CD8-positive, alpha-beta memory T cell (primary cell): ENCODE data around the gene FUT8. TPM values are rescaled to one million over a fixed set of nuclear protein-coding genes. Genes with fewer than 3 reads are reported as not detected.
A peak's percentile ranks its signal among the peaks of the same experiment; 100 is the strongest.

Experiments
- CTCF ChIA-PET: fragments of 350-600 bp; sonication (Branson Sonifier 250); formaldehyde crosslinking; loops from one replicate; lab custom pipeline; 2021; ENCODE audit warnings: antibody characterized with exemption; lab: Charles Lee
- POLR2A ChIA-PET: fragments of 350-600 bp; sonication (Branson Sonifier 250); formaldehyde crosslinking; loops from one replicate; lab custom pipeline; 2021; ENCODE audit warnings: antibody characterized with exemption; lab: Charles Lee
- DNase-seq, 5 donors: peaks; one replicate each; pipeline versions ENCODE4 v3.0.0 to v3.0.0-alpha.2; 2020 to 2022; ENCODE audit warnings: mixed read lengths in 1 of 5
- H3K27ac ChIP-seq: one replicate; pipeline ENCODE4 v1.7.0; 2013; ENCODE audit warnings: low read depth, mild to moderate bottlenecking, low read length, moderate library complexity
- H3K27me3 ChIP-seq: 2 replicates; pipeline ENCODE4 v1.7.0; 2013; ENCODE audit warnings: low read length, mild to moderate bottlenecking; ENCODE audit not compliant: insufficient read depth, poor library complexity, severe bottlenecking
- H3K36me3 ChIP-seq: 2 replicates; pipeline ENCODE4 v1.7.0; 2013; ENCODE audit warnings: mild to moderate bottlenecking, low read length, moderate library complexity; ENCODE audit not compliant: insufficient read depth
- H3K4me1 ChIP-seq: 2 replicates; pipeline ENCODE4 v1.7.0; 2013; ENCODE audit warnings: mild to moderate bottlenecking, low read length, moderate library complexity; ENCODE audit not compliant: insufficient read depth
- H3K4me3 ChIP-seq: 2 replicates; pipeline ENCODE4 v1.7.0; 2013; ENCODE audit warnings: mild to moderate bottlenecking, low read length
- H3K9me3 ChIP-seq: 2 replicates; pipeline ENCODE4 v1.7.0; 2013; ENCODE audit warnings: mild to moderate bottlenecking, low read length
- H3K27ac Mint-ChIP-seq, 8 donors: one replicate each; pipeline ENCODE4 v1.8.0; 2020 to 2021; ENCODE audit warnings: mixed read lengths in 8 of 8, mild to moderate bottlenecking in 6 of 8, inconsistent platforms in 3 of 8, moderate library complexity in 3 of 8
- H3K27me3 Mint-ChIP-seq, 2 donors: one replicate each; pipeline ENCODE4 v1.8.0; 2020 to 2021; ENCODE audit warnings: mixed read lengths in 2 of 2, mild to moderate bottlenecking in 1 of 2, moderate library complexity in 1 of 2
- H3K36me3 Mint-ChIP-seq, 3 donors: one replicate each; pipeline ENCODE4 v1.8.0; 2020 to 2021; ENCODE audit warnings: mixed read lengths in 3 of 3, inconsistent platforms in 1 of 3, mild to moderate bottlenecking in 1 of 3
- H3K4me1 Mint-ChIP-seq, 3 donors: one replicate each; pipeline ENCODE4 v1.8.0; 2020 to 2021; ENCODE audit warnings: mixed read lengths in 3 of 3, inconsistent platforms in 1 of 3, mild to moderate bottlenecking in 1 of 3
- H3K4me3 Mint-ChIP-seq, 7 donors: one replicate each; pipeline ENCODE4 v1.8.0; 2020 to 2021; ENCODE audit warnings: mixed read lengths in 7 of 7, mild to moderate bottlenecking in 6 of 7, moderate library complexity in 4 of 7, inconsistent platforms in 2 of 7
- H3K9me3 Mint-ChIP-seq, 5 donors: one replicate each; pipeline ENCODE4 v1.8.0; 2020 to 2022; ENCODE audit warnings: mixed read lengths in 5 of 5, mild to moderate bottlenecking in 3 of 5, moderate library complexity in 2 of 5, inconsistent platforms in 1 of 5
- polyA plus RNA-seq: library from polyadenylated mRNA; unstranded; fragments of 300-500 nt; fragmentation: Illumina TruSeq; gene quantifications from one replicate; pipeline ENCODE4 v1.2.3, GENCODE V29; 2021
- total RNA-seq, 2 experiments: library from RNA; stranded (reverse); gene quantifications; one replicate each; pipeline ENCODE4 v1.2.3, GENCODE V29; 2021

Gene FUT8
- total and polyA plus RNA-seq, 3 experiments from 2014 or later, result 13.3 to 81.7 (median 76.0) TPM

GRCh38 chr14:65499138-65499537 is 86.6 kb downstream of the FUT8 start:
- H3K4me3 Mint-ChIP-seq, result no peak overlapping the region
- no peak for DNase-seq
- H3K4me1 Mint-ChIP-seq, result peaks cover 40 to 70% (median 65%) of the 10 kb centered on the region in 3 donors
- ChIA-PET CTCF (no interaction called here), POLR2A (no interaction called here)
- no peaks in the 10 kb centered on the region for H3K27me3 ChIP-seq
- H3K9me3 Mint-ChIP-seq, result peaks cover 0 to 5% (median 4%) of the 10 kb centered on the region in 5 donors
- peak overlapping the region in 2 of 8 donors; percentile 5 to 30 for H3K27ac Mint-ChIP-seq
- no peaks in the 10 kb centered on the region for H3K9me3 ChIP-seq
- no peaks in the 10 kb centered on the region for H3K4me1 ChIP-seq
- no peaks in the 10 kb centered on the region for H3K27me3 Mint-ChIP-seq
- no peaks in the 10 kb centered on the region for H3K36me3 ChIP-seq
- H3K4me3 ChIP-seq, result no peak overlapping the region
- H3K36me3 Mint-ChIP-seq, result peaks cover 5 to 9% (median 6%) of the 10 kb centered on the region in 3 donors
- no peak overlapping the region for H3K27ac ChIP-seq

- H3K4me1 Mint-ChIP-seq, result peaks cover 42 to 76% (median 68%) of the 10 kb centered on the region in 3 donors
- DNase-seq, result no peak
- H3K9me3 Mint-ChIP-seq, result peaks cover 0 to 5% (median 4%) of the 10 kb centered on the region in 5 donors
- no peak overlapping the region for H3K27ac ChIP-seq
- ChIA-PET POLR2A (no interaction called here), CTCF (interaction anchor here (0.8 to 1.1 kb wide), 2 partner anchors 12 to 101 kb away, joined by 3 to 4 read pairs; no protein-coding TSS in a partner anchor)
- H3K4me1 ChIP-seq, result no peaks in the 10 kb centered on the region
- no peaks in the 10 kb centered on the region for H3K27me3 Mint-ChIP-seq
- peaks cover 5 to 9% (median 6%) of the 10 kb centered on the region in 3 donors for H3K36me3 Mint-ChIP-seq
- no peaks in the 10 kb centered on the region for H3K27me3 ChIP-seq
- no peaks in the 10 kb centered on the region for H3K9me3 ChIP-seq
- no peak overlapping the region for H3K4me3 ChIP-seq
- H3K36me3 ChIP-seq, result no peaks in the 10 kb centered on the region
- no peak overlapping the region for H3K4me3 Mint-ChIP-seq
- no peak overlapping the region for H3K27ac Mint-ChIP-seq
Observed at GRCh38 chr14:65500075-65500474, 87.5 kb downstream of the FUT8 start.

- POLR2A ChIA-PET, result interaction anchor here (0.7 kb wide), 1 partner anchor 62 kb away, joined by 3 read pairs; no protein-coding TSS in a partner anchor
- Histone ChIP-seq H3K27me3 (no peaks in the 10 kb centered on the region), H3K4me1 (no peaks in the 10 kb centered on the region), H3K9me3 (no peaks in the 10 kb centered on the region), H3K4me3 (no peak overlapping the region), H3K27ac (no peak overlapping the region), H3K36me3 (no peaks in the 10 kb centered on the region)
- H3K36me3 Mint-ChIP-seq, result peaks cover 2 to 4% (median 4%) of the 10 kb centered on the region in 3 donors
- H3K9me3 Mint-ChIP-seq, result peaks cover 0 to 4% (median 2%) of the 10 kb centered on the region in 5 donors
- H3K4me3 Mint-ChIP-seq, result no peak overlapping the region
- H3K27ac Mint-ChIP-seq, result peak overlapping the region in 3 of 8 donors; percentile 17 to 58 (median 52)
- CTCF ChIA-PET, result interaction anchor here (1.6 kb wide), 1 partner anchor 9 kb away, joined by 5 read pairs; no protein-coding TSS in a partner anchor
- H3K27me3 Mint-ChIP-seq, result no peaks in the 10 kb centered on the region
- DNase-seq, result no peak
- peaks cover 40 to 72% (median 63%) of the 10 kb centered on the region in 3 donors for H3K4me1 Mint-ChIP-seq
Observed at GRCh38 chr14:65501328-65501727, 88.8 kb downstream of the FUT8 start.

- Mint-ChIP-seq H3K27ac (peak overlapping the region in 4 of 8 donors; percentile 14 to 30 (median 22)), H3K36me3 (peaks cover 2 to 7% (median 7%) of the 10 kb centered on the region in 3 donors), H3K4me1 (peaks cover 37 to 68% (median 60%) of the 10 kb centered on the region in 3 donors), H3K9me3 (no peaks in the 10 kb centered on the region), H3K27me3 (peaks cover 0 to 2% of the 10 kb centered on the region in 2 donors), H3K4me3 (no peak overlapping the region)
- H3K4me1 ChIP-seq, result no peaks in the 10 kb centered on the region
- DNase-seq, result no peak
- ChIA-PET CTCF (interaction anchor here (1.6 kb wide), 1 partner anchor 11 kb away, joined by 5 read pairs; no protein-coding TSS in a partner anchor), POLR2A (no interaction called here)
- no peaks in the 10 kb centered on the region for H3K27me3 ChIP-seq
- H3K9me3 ChIP-seq, result no peaks in the 10 kb centered on the region
- H3K36me3 ChIP-seq, result no peaks in the 10 kb centered on the region
- no peak overlapping the region for H3K4me3 ChIP-seq
- H3K27ac ChIP-seq, result no peak overlapping the region
Observed at GRCh38 chr14:65502676-65503124, 90.2 kb downstream of the FUT8 start.

GRCh38 chr14:65503771-65504170 is 91.2 kb downstream of the FUT8 start:
- Histone ChIP-seq H3K27ac (no peak overlapping the region), H3K4me3 (no peak overlapping the region), H3K27me3 (no peaks in the 10 kb centered on the region), H3K36me3 (no peaks in the 10 kb centered on the region), H3K4me1 (no peaks in the 10 kb centered on the region), H3K9me3 (no peaks in the 10 kb centered on the region)
- no peak for DNase-seq
- H3K4me3 Mint-ChIP-seq, result no peak overlapping the region
- H3K27me3 Mint-ChIP-seq, result peaks cover 0 to 2% of the 10 kb centered on the region in 2 donors
- H3K4me1 Mint-ChIP-seq, result peaks cover 31 to 61% (median 51%) of the 10 kb centered on the region in 3 donors
- peaks cover 0 to 2% (median under 1%) of the 10 kb centered on the region in 5 donors for H3K9me3 Mint-ChIP-seq
- ChIA-PET POLR2A (no interaction called here), CTCF (interaction anchor here (1.1 kb wide), 1 partner anchor 16 kb away, joined by 3 read pairs; no protein-coding TSS in a partner anchor)
- peak overlapping the region in 2 of 8 donors; percentile 3 to 48 for H3K27ac Mint-ChIP-seq
- H3K36me3 Mint-ChIP-seq, result peaks cover 5 to 10% (median 8%) of the 10 kb centered on the region in 3 donors

- Histone ChIP-seq H3K27me3 (no peaks in the 10 kb centered on the region), H3K4me1 (no peaks in the 10 kb centered on the region), H3K9me3 (no peaks in the 10 kb centered on the region), H3K36me3 (no peaks in the 10 kb centered on the region), H3K27ac (no peak overlapping the region), H3K4me3 (no peak overlapping the region)
- POLR2A ChIA-PET, result no interaction called here
- Mint-ChIP-seq H3K9me3 (peaks cover 2 to 15% (median 6%) of the 10 kb centered on the region in 5 donors), H3K4me1 (peaks cover 43 to 70% (median 53%) of the 10 kb centered on the region in 3 donors), H3K36me3 (peaks cover 10 to 23% (median 18%) of the 10 kb centered on the region in 3 donors), H3K27me3 (peaks cover 0 to 3% of the 10 kb centered on the region in 2 donors), H3K27ac (no peak overlapping the region), H3K4me3 (no peak overlapping the region)
- no peak for DNase-seq
- CTCF ChIA-PET, result no interaction called here
Observed at GRCh38 chr14:65506801-65507200, 94.3 kb downstream of the FUT8 start.

GRCh38 chr14:65509842-65510241 is 97.3 kb downstream of the FUT8 start:
- Mint-ChIP-seq H3K4me1 (peaks cover 43 to 62% (median 55%) of the 10 kb centered on the region in 3 donors), H3K36me3 (peaks cover 11 to 23% (median 18%) of the 10 kb centered on the region in 3 donors), H3K4me3 (peak overlapping the region in 1 of 7 donors; percentile 35), H3K27me3 (peaks cover 0 to 3% of the 10 kb centered on the region in 2 donors), H3K27ac (no peak overlapping the region), H3K9me3 (peaks cover 2 to 15% (median 6%) of the 10 kb centered on the region in 5 donors)
- Histone ChIP-seq H3K4me1 (no peaks in the 10 kb centered on the region), H3K36me3 (no peaks in the 10 kb centered on the region), H3K9me3 (no peaks in the 10 kb centered on the region), H3K27me3 (no peaks in the 10 kb centered on the region), H3K27ac (no peak overlapping the region), H3K4me3 (no peak overlapping the region)
- DNase-seq, result no peak
- ChIA-PET CTCF (no interaction called here), POLR2A (no interaction called here)

- no peaks in the 10 kb centered on the region for H3K27me3 ChIP-seq
- peaks cover 56 to 75% (median 74%) of the 10 kb centered on the region in 3 donors for H3K4me1 Mint-ChIP-seq
- no peaks in the 10 kb centered on the region for H3K4me1 ChIP-seq
- no peaks in the 10 kb centered on the region for H3K36me3 ChIP-seq
- CTCF ChIA-PET, result interaction anchor here (0.6 kb wide), 1 partner anchor 8 kb away, joined by 3 read pairs; no protein-coding TSS in a partner anchor
- no peak overlapping the region for H3K4me3 Mint-ChIP-seq
- peaks cover 2 to 14% (median 6%) of the 10 kb centered on the region in 5 donors for H3K9me3 Mint-ChIP-seq
- H3K36me3 Mint-ChIP-seq, result peaks cover 7 to 16% (median 9%) of the 10 kb centered on the region in 3 donors
- H3K9me3 ChIP-seq, result no peaks in the 10 kb centered on the region
- no peak overlapping the region for H3K4me3 ChIP-seq
- H3K27ac ChIP-seq, result no peak overlapping the region
- POLR2A ChIA-PET, result no interaction called here
- no peak for DNase-seq
- peaks cover 0 to 1% of the 10 kb centered on the region in 2 donors for H3K27me3 Mint-ChIP-seq
- no peak overlapping the region for H3K27ac Mint-ChIP-seq
Observed at GRCh38 chr14:65513671-65514070, 101.1 kb downstream of the FUT8 start.
